Esophagus squamous epithelium (tissue), 5 donors: Measurements from ENCODE around the gene C7orf33. TPM values are rescaled to one million over a fixed set of nuclear protein-coding genes. Genes with fewer than 3 reads are reported as not detected.

Experiments
- DNase-seq: peaks from one replicate; lab custom pipeline; 2025; lab: John Stamatoyannopoulos, UW
- H3K27ac ChIP-seq, 4 donors: fragments of 200-600 bp; sonication (generic); one replicate each; pipeline ENCODE4 v1.5.1; 2016 to 2019; ENCODE audit warnings: mild to moderate bottlenecking in 1 of 4
- H3K27me3 ChIP-seq, 4 donors: fragments of 200-600 bp; sonication (generic); 1 replicate in 3 of 4; 2 replicates in 1 of 4; pipeline versions ENCODE4 v1.5.1 to v1.6.0; 2017 to 2021; ENCODE audit warnings: antibody characterized with exemption in 1 of 4
- H3K36me3 ChIP-seq, 3 donors: fragments of 200-600 bp; sonication (generic); one replicate each; pipeline ENCODE4 v1.5.1; 2016 to 2019
- H3K4me1 ChIP-seq, 3 donors: fragments of 200-600 bp; sonication (generic); one replicate each; pipeline ENCODE4 v1.5.1; 2017 to 2019
- H3K4me3 ChIP-seq, 4 donors: fragments of 200-600 bp; sonication (generic); 1 replicate in 3 of 4; 2 replicates in 1 of 4; pipeline ENCODE4 v1.5.1; 2016 to 2019; ENCODE audit warnings: mild to moderate bottlenecking in 2 of 4, moderate library complexity in 1 of 4
- H3K9me3 ChIP-seq, 3 donors: fragments of 200-600 bp; sonication (generic); one replicate each; pipeline ENCODE4 v1.5.1; 2016 to 2019
- CTCF ChIP-seq, 6 experiments: fragments of 450-650 bp in 4 of 6; fragments of 200-600 bp in 2 of 6; sonication (generic) in 2 of 6; IDR thresholded peaks; one replicate each; pipeline ENCODE4 v1.5.1; 2016 to 2019; ENCODE audit warnings: antibody characterized with exemption in 6 of 6, mild to moderate bottlenecking in 4 of 6, moderate library complexity in 4 of 6
- POLR2A ChIP-seq, 4 donors: fragments of 450-650 bp; IDR thresholded peaks; one replicate each; pipeline ENCODE4 v1.6.1; 2017; ENCODE audit warnings: antibody characterized with exemption in 4 of 4, mild to moderate bottlenecking in 4 of 4, moderate library complexity in 3 of 4
- WGBS, 2 donors: methylation state at CpG; one replicate each; pipeline ENCODE4 v1.1.5; 2018; 5-methylcytosine and 5-hydroxymethylcytosine counted together
- intact Hi-C: fragments of 100-400 bp; cut with DNase I; formaldehyde crosslinking; loops from one replicate; pipeline ENCODE4 v1.15.0; 2022
- total RNA-seq, 4 donors: library from RNA; depleted of rRNA; stranded (reverse); fragments of >200 nt; gene quantifications; one replicate each; pipeline ENCODE4 v1.1.0, GENCODE V29; 2016
- donor health status: DM: yes; HTN: yes; CAD: no.

C7orf33 gene
- total RNA-seq, 4 donors from 2014 or later = not detected

- Histone ChIP-seq H3K4me1 (no peaks in the 10 kb centered on the region), H3K36me3 (no peaks in the 10 kb centered on the region), H3K9me3 (no peaks in the 10 kb centered on the region), H3K27ac (no peak overlapping the region), H3K4me3 (no peak overlapping the region), H3K27me3 (peaks cover 0 to 35% (median 0%) of the 10 kb centered on the region in 4 donors)
- TF ChIP-seq CTCF (IDR thresholded peaks at IDR 0.05) (no peak), POLR2A (IDR thresholded peaks at IDR 0.05) (no peak)
- 41 to 53% methylated on average over 6 of the region's 6 CpGs for WGBS, 2 donors
- DNase-seq = no peak
- intact Hi-C loops = no loop called here
These were observed 30.3 kb downstream of the C7orf33 start for GRCh38 chr7:148620749-148621359.

- H3K4me1 ChIP-seq = no peaks in the 10 kb centered on the region
- H3K9me3 ChIP-seq = no peaks in the 10 kb centered on the region
- WGBS, 2 donors = 93 to 100% methylated on average over 1 of the region's 1 CpG
- intact Hi-C loops = no loop called here
- no peak for DNase-seq
- no peak overlapping the region for H3K4me3 ChIP-seq
- peaks cover 0 to 28% (median 0%) of the 10 kb centered on the region in 4 donors for H3K27me3 ChIP-seq
- no peaks in the 10 kb centered on the region for H3K36me3 ChIP-seq
- TF ChIP-seq CTCF (IDR thresholded peaks at IDR 0.05) = no peak
- TF ChIP-seq POLR2A (IDR thresholded peaks at IDR 0.05) = no peak
- H3K27ac ChIP-seq = no peak overlapping the region
These were observed 31.0 kb downstream of the C7orf33 start for GRCh38 chr7:148621563-148621962.

- H3K4me1 ChIP-seq = no peaks in the 10 kb centered on the region
- peaks cover 0 to 19% (median 0%) of the 10 kb centered on the region in 4 donors for H3K27me3 ChIP-seq
- intact Hi-C loops = no loop called here
- H3K9me3 ChIP-seq = no peaks in the 10 kb centered on the region
- TF ChIP-seq CTCF (IDR thresholded peaks at IDR 0.05) (no peak), POLR2A (IDR thresholded peaks at IDR 0.05) (no peak)
- DNase-seq = no peak
- WGBS, 2 donors = 46 to 59% methylated on average over 8 of the region's 8 CpGs
- H3K4me3 ChIP-seq = no peak overlapping the region
- H3K36me3 ChIP-seq = no peaks in the 10 kb centered on the region
- no peak overlapping the region for H3K27ac ChIP-seq
These were observed 32.5 kb downstream of the C7orf33 start for GRCh38 chr7:148622887-148623585.

GRCh38 chr7:148623586-148624282 is 33.2 kb downstream of the C7orf33 start:
- WGBS, 2 donors = 43 to 46% methylated on average over 10 of the region's 10 CpGs
- peaks cover 0 to 12% (median 0%) of the 10 kb centered on the region in 4 donors for H3K27me3 ChIP-seq
- DNase-seq = no peak
- intact Hi-C loops = no loop called here
- H3K9me3 ChIP-seq = no peaks in the 10 kb centered on the region
- H3K4me3 ChIP-seq = no peak overlapping the region
- no peak overlapping the region for H3K27ac ChIP-seq
- H3K4me1 ChIP-seq = no peaks in the 10 kb centered on the region
- no peaks in the 10 kb centered on the region for H3K36me3 ChIP-seq
- TF ChIP-seq POLR2A (IDR thresholded peaks at IDR 0.05) (no peak), CTCF (IDR thresholded peaks at IDR 0.05) (no peak)

- Histone ChIP-seq H3K27me3 (peaks cover 0 to 4% (median 0%) of the 10 kb centered on the region in 4 donors), H3K4me3 (no peak overlapping the region), H3K27ac (no peak overlapping the region), H3K9me3 (no peaks in the 10 kb centered on the region), H3K36me3 (no peaks in the 10 kb centered on the region), H3K4me1 (no peaks in the 10 kb centered on the region)
- intact Hi-C loops = no loop called here
- WGBS, 2 donors = 41 to 42% methylated on average over 4 of the region's 4 CpGs
- DNase-seq = no peak
- TF ChIP-seq POLR2A (IDR thresholded peaks at IDR 0.05) = no peak
- no peak for TF ChIP-seq CTCF (IDR thresholded peaks at IDR 0.05)
These were observed 34.2 kb downstream of the C7orf33 start for GRCh38 chr7:148624735-148625134.
